HUES48 (cell line): Measurements from ENCODE around the gene NFE2L2.
"Not testable (repeated sequence)": the region's sequence is repeated elsewhere in the genome, so short reads cannot be mapped to it uniquely, and the experiment has no call there.

Source experiments
- H3K27ac ChIP-seq: one replicate; pipeline ENCODE4 v1.7.0; 2013; ENCODE audit warnings: low read depth, low read length, inconsistent platforms
- H3K27me3 ChIP-seq: 2 replicates; pipeline ENCODE4 v1.6.1; 2013; ENCODE audit warnings: mild to moderate bottlenecking, low read length; ENCODE audit not compliant: control insufficient read depth, insufficient read depth
- H3K36me3 ChIP-seq: 2 replicates; pipeline ENCODE4 v1.6.1; 2013; ENCODE audit warnings: low read length; ENCODE audit not compliant: control insufficient read depth, insufficient read depth
- H3K4me1 ChIP-seq: 2 replicates; pipeline ENCODE4 v1.6.1; 2013; ENCODE audit warnings: mild to moderate bottlenecking, low read length; ENCODE audit not compliant: control insufficient read depth, insufficient read depth
- H3K4me3 ChIP-seq: 2 replicates; pipeline ENCODE4 v1.5.1; 2013; ENCODE audit warnings: mild to moderate bottlenecking, low read depth, low read length
- H3K9ac ChIP-seq: 2 replicates; pipeline ENCODE4 v1.6.1; 2013; ENCODE audit warnings: mild to moderate bottlenecking, low read depth, low read length, moderate library complexity
- H3K9me3 ChIP-seq: 2 replicates; pipeline ENCODE4 v1.6.1; 2013; ENCODE audit warnings: low read length; ENCODE audit not compliant: control insufficient read depth, insufficient read depth

NFE2L2 gene

DNA sequence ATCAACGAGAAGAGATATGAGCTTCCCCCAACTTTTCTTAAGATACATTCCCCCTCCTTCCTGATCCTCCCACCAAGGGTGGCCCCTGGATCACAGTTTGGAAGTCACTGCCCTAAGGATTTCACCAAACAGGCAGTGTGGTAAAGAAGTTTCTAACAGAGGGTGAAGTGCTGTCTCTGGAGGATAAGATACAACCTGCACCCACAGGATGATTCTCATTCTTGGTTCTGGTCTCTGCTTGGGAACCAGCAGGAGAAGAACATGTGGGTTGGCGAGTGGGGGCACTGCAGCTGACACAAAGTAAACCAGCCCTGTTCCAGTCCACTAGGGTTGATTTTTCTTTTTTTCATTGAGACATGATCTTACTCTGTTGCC lies 9.3 kb downstream of the NFE2L2 start:
- Histone ChIP-seq H3K27me3 (no peaks in the 10 kb centered on the region), H3K4me3 (no peak overlapping the region), H3K9ac (no peak overlapping the region), H3K36me3 (peaks cover 5% of the 10 kb centered on the region), H3K27ac (peak overlapping the region; percentile 69), H3K9me3 (peaks cover 13% of the 10 kb centered on the region), H3K4me1 (peaks cover 41% of the 10 kb centered on the region)

- H3K27ac ChIP-seq = peak overlapping the region; percentile 69
- peaks cover 13% of the 10 kb centered on the region for H3K9me3 ChIP-seq
- no peak overlapping the region for H3K4me3 ChIP-seq
- H3K36me3 ChIP-seq = peaks cover 5% of the 10 kb centered on the region
- no peaks in the 10 kb centered on the region for H3K27me3 ChIP-seq
- no peak overlapping the region for H3K9ac ChIP-seq
- H3K4me1 ChIP-seq = peaks cover 41% of the 10 kb centered on the region
These were observed 9.9 kb downstream of the NFE2L2 start for GRCh38 chr2:177254433-177255226.

DNA sequence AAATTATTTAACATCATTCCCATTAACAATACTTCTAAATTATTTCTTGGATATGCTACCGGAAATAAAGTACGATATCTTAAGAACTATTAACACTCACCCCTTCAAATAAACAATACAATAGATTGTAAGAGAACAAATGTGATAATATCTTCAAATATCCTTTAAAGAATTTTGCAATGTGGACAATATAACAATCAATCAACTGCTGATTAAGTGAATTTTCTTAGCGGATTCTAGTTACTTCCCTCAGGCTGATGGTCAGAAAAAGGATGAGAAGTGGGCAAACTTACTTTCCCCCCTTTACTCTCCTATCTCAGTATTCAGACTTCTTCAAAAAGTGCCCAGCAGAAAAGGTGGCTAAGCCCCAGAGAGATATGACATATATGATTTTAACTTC lies 10.8 kb downstream of the NFE2L2 start:
- H3K36me3 ChIP-seq = peaks cover 5% of the 10 kb centered on the region
- H3K4me1 ChIP-seq = peaks cover 41% of the 10 kb centered on the region
- no peak overlapping the region for H3K4me3 ChIP-seq
- H3K27ac ChIP-seq = no peak overlapping the region
- no peak overlapping the region for H3K9ac ChIP-seq
- peaks cover 10% of the 10 kb centered on the region for H3K9me3 ChIP-seq
- no peaks in the 10 kb centered on the region for H3K27me3 ChIP-seq

- Histone ChIP-seq H3K36me3 (peaks cover 5% of the 10 kb centered on the region; the same call in 1 of the 2 replicates), H3K27ac (no peak overlapping the region), H3K27me3 (no peaks in the 10 kb centered on the region), H3K4me3 (no peak overlapping the region), H3K9me3 (peaks cover 5% of the 10 kb centered on the region), H3K4me1 (peaks cover 41% of the 10 kb centered on the region), H3K9ac (no peak overlapping the region)
These were observed 11.6 kb downstream of the NFE2L2 start for GRCh38 chr2:177252808-177253531.

DNA sequence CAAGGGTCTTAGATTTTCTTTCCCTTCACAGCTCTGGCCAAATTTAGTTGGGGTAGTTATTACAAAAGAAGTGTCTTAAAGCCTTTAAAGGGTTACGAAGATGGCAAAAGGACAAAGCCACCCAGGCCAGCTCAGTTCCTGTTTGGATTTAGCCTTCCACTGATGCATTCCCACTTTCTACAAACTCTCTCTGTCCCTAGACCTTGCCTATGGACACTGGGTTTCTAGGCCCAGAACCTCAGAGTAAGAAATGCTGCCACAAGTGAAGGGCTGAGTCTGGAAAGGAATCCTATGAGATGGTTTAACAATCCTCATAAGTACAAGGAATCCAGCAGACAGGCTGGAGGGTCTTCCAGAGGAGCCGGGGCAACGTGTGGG lies 13.4 kb downstream of the NFE2L2 start:
- H3K9me3 ChIP-seq = no peaks in the 10 kb centered on the region
- peaks cover 5% of the 10 kb centered on the region; the same call in 1 of the 2 replicates for H3K36me3 ChIP-seq
- H3K9ac ChIP-seq = no peak overlapping the region
- H3K4me3 ChIP-seq = no peak overlapping the region
- H3K27ac ChIP-seq = no peak overlapping the region
- H3K4me1 ChIP-seq = peaks cover 32% of the 10 kb centered on the region
- no peaks in the 10 kb centered on the region for H3K27me3 ChIP-seq

- no peak overlapping the region for H3K9ac ChIP-seq
- peaks cover 5% of the 10 kb centered on the region; the same call in 1 of the 2 replicates for H3K36me3 ChIP-seq
- peaks cover 30% of the 10 kb centered on the region for H3K4me1 ChIP-seq
- H3K9me3 ChIP-seq = no peaks in the 10 kb centered on the region
- H3K27me3 ChIP-seq = no peaks in the 10 kb centered on the region
- H3K27ac ChIP-seq = no peak overlapping the region
- no peak overlapping the region for H3K4me3 ChIP-seq
These were observed 14.1 kb downstream of the NFE2L2 start for GRCh38 chr2:177250461-177250860.

GRCh38 chr2:177249038-177249437 lies 15.5 kb downstream of the NFE2L2 start:
- peaks cover 4% of the 10 kb centered on the region; the same call in 1 of the 2 replicates for H3K36me3 ChIP-seq

DNA sequence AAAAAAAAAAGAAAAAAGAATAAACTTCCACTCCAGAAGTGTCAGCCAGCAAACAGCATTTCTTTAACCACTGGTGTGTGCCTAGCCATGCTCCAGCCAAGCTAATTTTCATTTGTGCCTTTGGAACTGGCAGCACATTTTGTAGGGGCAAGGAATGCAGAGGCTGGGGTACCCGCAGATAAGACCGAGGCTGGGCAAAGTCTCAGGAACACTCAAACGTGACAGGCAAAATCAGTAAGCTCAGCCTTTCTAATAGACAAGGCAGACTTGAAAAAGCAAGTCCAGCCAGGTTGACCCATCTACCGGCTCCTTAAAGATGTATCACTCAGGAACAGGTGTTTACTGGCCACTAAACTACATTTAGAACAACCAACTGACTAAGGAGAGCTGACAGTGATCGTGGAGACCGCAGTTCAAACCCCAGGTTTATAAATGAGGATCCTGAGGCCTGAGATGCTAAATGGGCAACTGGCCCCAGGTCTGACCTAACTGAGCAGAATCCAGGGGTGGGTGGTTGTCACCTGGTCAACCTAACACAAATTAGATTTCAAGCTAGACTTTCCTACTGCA lies 16.7 kb downstream of the NFE2L2 start:
- no peak overlapping the region for H3K9ac ChIP-seq
- H3K4me1 ChIP-seq = peaks cover 22% of the 10 kb centered on the region
- H3K27ac ChIP-seq = no peak overlapping the region
- H3K9me3 ChIP-seq = no peaks in the 10 kb centered on the region
- H3K36me3 ChIP-seq = no peaks in the 10 kb centered on the region
- no peaks in the 10 kb centered on the region for H3K27me3 ChIP-seq
- no peak overlapping the region for H3K4me3 ChIP-seq

More at GRCh38 chr2:177249038-177249437, 15.5 kb downstream of the NFE2L2 start:
- H3K9me3 ChIP-seq = no peaks in the 10 kb centered on the region
- H3K9ac ChIP-seq = no peak overlapping the region
- no peak overlapping the region for H3K27ac ChIP-seq
- H3K4me1 ChIP-seq = peaks cover 27% of the 10 kb centered on the region
- H3K27me3 ChIP-seq = no peaks in the 10 kb centered on the region
- H3K4me3 ChIP-seq = no peak overlapping the region

- H3K27me3 ChIP-seq, H3K4me3 ChIP-seq, H3K27ac ChIP-seq, H3K9me3 ChIP-seq, H3K36me3 ChIP-seq, H3K9ac ChIP-seq: not testable (repeated sequence)
- peaks cover 34% of the 10 kb centered on the region for H3K4me1 ChIP-seq
These were observed 17.9 kb downstream of the NFE2L2 start for GRCh38 chr2:177246523-177247030.

DNA sequence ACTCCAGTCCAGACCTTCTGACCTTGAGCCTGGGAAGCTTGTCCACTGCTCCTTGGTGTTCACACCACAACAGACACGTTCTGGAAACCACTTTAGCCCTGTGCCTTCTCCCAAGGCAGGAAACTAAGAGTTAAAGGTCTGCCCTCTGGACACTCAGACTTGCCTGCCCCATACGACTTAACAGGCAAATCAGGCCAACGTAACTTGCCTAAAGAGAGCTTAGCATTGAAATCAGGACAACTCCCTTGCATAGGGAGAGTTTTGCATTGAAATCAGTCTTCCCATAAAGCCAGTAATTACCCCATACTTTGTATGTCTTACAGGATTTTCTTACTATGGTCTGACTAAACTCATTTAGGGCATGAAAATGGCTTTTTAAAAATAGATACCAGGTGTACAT lies 18.5 kb downstream of the NFE2L2 start:
- H3K4me3 ChIP-seq = no peak overlapping the region
- H3K36me3 ChIP-seq = no peaks in the 10 kb centered on the region
- H3K27me3 ChIP-seq = no peaks in the 10 kb centered on the region
- H3K4me1 ChIP-seq = peaks cover 39% of the 10 kb centered on the region
- H3K27ac ChIP-seq = peak overlapping the region; percentile 78
- H3K9ac ChIP-seq = 0 out of 2 replicates have a peak overlapping the region, but pooled peaks have one; percentile 7
- H3K9me3 ChIP-seq = no peaks in the 10 kb centered on the region

DNA sequence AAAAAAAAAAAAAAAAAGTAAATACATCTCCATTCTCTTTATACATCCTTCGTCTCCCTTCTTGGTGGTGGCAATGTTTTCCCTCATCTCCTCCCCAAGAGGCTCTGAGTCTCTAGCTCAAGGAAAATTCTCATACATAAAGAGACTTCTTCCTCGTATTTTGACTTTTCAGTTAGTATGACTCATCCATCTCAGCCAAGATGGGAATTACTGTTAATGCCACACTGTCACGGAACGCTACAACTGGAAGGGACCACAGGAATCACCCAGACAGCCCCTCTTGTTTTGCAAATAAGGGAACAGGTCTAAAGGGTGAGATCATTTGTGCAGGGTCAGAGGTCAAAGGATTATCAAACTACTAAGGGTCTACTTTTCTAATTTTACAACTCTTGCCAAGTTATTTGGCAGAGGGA lies 19.5 kb downstream of the NFE2L2 start:
- H3K9me3 ChIP-seq = no peaks in the 10 kb centered on the region
- no peaks in the 10 kb centered on the region for H3K27me3 ChIP-seq
- H3K4me3 ChIP-seq = no peak overlapping the region
- peaks cover 48% of the 10 kb centered on the region for H3K4me1 ChIP-seq
- no peak overlapping the region for H3K9ac ChIP-seq
- H3K36me3 ChIP-seq = no peaks in the 10 kb centered on the region
- peak overlapping the region; percentile 87 for H3K27ac ChIP-seq
